Activated T-cell treated with anti-CD3 and anti-CD28 coated beads, Interleukin-2, amount 50 U/mL, for 72 hours (primary cell): ENCODE measurements around the gene PSMA2. TPM values are rescaled to one million over a fixed set of nuclear protein-coding genes. Genes with fewer than 3 reads are reported as not detected.

Source experiments
- ATAC-seq, 2 donors: fragments of 150-1000 bp; cut with Tn5 transposase; replicated peaks in 1 of 2; 2 replicates each; pipeline ENCODE4 v1.10.0; 2021; ENCODE audit warnings: moderate library complexity in 2 of 2, mild to moderate bottlenecking in 1 of 2
- DNase-seq, 2 donors: peaks; one replicate each; pipeline ENCODE4 v3.0.0; 2021 to 2022; ENCODE audit warnings: mixed read lengths in 1 of 2
- H3K27ac Mint-ChIP-seq: one replicate; pipeline ENCODE4 v1.8.0; 2022; ENCODE audit warnings: mild to moderate bottlenecking, moderate library complexity, mixed read lengths
- H3K27me3 Mint-ChIP-seq: one replicate; pipeline ENCODE4 v1.8.0; 2022; ENCODE audit warnings: low read depth, mixed read lengths
- H3K36me3 Mint-ChIP-seq, 2 donors: one replicate each; pipeline ENCODE4 v1.8.0; 2022; ENCODE audit warnings: mixed read lengths in 2 of 2, mild to moderate bottlenecking in 1 of 2; ENCODE audit not compliant: insufficient read depth in 2 of 2
- H3K4me1 Mint-ChIP-seq: one replicate; pipeline ENCODE4 v1.8.0; 2022; ENCODE audit warnings: low read depth, mixed read lengths
- H3K4me3 Mint-ChIP-seq, 2 donors: one replicate each; pipeline ENCODE4 v1.8.0; 2022; ENCODE audit warnings: mild to moderate bottlenecking in 2 of 2, mixed read lengths in 2 of 2, moderate library complexity in 2 of 2
- H3K9me3 Mint-ChIP-seq, 2 donors: one replicate each; pipeline ENCODE4 v1.8.0; 2022; ENCODE audit warnings: mixed read lengths in 2 of 2
- total RNA-seq, 2 donors: library from RNA; stranded (reverse); gene quantifications; one replicate each; pipeline ENCODE4 v1.2.3, GENCODE V29; 2022

Gene PSMA2
- total RNA-seq = 100 to 1,000 TPM; 107 to 124 TPM

DNA sequence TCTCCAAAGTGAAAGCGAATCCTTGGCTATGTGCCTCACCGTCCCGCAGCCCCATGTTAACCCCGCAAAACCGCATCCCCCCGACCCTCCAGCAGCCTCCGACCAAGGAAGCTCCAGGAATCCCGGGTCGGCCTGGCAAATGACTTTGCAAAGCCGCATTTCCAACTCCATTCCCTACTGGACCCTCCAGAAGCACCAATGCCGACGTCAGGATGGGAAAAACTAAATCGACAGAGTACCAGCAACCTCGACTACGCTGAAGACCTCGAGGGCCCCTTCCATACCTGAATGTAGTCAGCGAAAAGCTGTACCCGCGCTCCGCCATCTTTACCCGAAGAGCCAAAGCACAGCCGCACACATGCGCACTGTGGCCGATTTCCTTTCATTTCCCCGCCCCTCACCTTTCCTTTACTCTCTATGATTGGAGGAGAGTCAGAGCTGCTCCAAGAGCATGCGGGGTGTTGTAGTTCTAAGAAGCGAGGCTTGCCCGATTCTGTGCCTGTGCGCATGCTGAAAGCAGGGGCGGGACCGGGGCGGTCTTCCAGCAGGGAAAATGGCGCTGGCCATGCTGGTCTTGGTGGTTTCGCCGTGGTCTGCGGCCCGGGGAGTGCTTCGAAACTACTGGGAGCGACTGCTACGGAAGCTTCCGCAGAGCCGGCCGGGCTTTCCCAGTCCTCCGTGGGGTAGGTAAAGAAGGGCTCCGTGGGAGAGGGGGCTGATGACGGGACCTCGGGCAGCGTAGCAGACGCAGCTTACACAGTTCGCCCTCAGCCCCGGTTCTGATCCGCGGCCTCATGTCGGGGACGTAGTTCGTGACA, at the start of gene PSMA2, which contains the start of gene MRPL32:
PSMA2 (minus strand) TSS at position 341 of the 818 bp plus-strand sequence; CDS start at position 325, 16 bp downstream.
MRPL32 (plus strand) TSS at position 543 of the 818 bp plus-strand sequence; CDS start at position 554, 11 bp downstream.
- Mint-ChIP-seq H3K36me3 (peaks cover 7 to 21% of the 10 kb centered on the region in 2 donors), H3K27ac (peak within 1 kb of the TSS; percentile 97), H3K4me1 (peaks cover 65% of the 10 kb centered on the region), H3K9me3 (no peaks in the 10 kb centered on the region), H3K27me3 (no peaks in the 10 kb centered on the region), H3K4me3 (peak within 1 kb of the TSS; percentile 96 to 100)
- ATAC-seq (peak; percentile 99 to 100), DNase-seq (peak; percentile 94 to 95)

GRCh38 chr7:42981601-42982000, 49.6 kb upstream of the PSMA2 start:
- H3K9me3 Mint-ChIP-seq = peaks cover 2 to 3% of the 10 kb centered on the region in 2 donors
- no peaks in the 10 kb centered on the region for H3K36me3 Mint-ChIP-seq
- DNase-seq (no peak), ATAC-seq (no peak)
- no peaks in the 10 kb centered on the region for H3K4me1 Mint-ChIP-seq
- H3K27me3 Mint-ChIP-seq = peaks cover 17% of the 10 kb centered on the region
- H3K4me3 Mint-ChIP-seq = no peak overlapping the region
- H3K27ac Mint-ChIP-seq = no peak overlapping the region

GRCh38 chr7:42980514-42980913, 48.5 kb upstream of the PSMA2 start:
- Mint-ChIP-seq H3K36me3 (no peaks in the 10 kb centered on the region), H3K9me3 (peaks cover 0 to 3% of the 10 kb centered on the region in 2 donors)
- no peak for ATAC-seq

DNA sequence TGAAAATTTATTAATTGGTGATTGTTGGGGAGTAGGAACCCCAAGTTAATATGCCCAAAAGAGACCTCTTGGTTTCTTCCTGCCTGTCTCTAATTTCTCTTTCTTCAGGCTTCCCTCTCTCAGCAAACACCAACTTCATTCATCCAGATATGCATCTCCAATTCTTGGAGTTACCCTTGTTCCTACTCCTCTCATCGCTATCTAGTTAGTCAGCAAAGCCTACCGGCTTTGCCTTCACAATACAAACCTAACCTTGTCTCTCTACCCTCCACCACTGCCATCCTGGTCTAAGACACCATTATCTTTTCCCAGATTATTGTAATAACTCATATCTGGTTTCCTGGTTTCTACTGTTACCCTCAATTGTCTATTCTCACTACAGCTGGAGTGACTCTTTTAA, 48.1 kb upstream of the PSMA2 start:
- H3K27ac Mint-ChIP-seq = no peak overlapping the region
- ATAC-seq (no peak), DNase-seq (no peak)
- H3K4me1 Mint-ChIP-seq = no peaks in the 10 kb centered on the region
- no peak overlapping the region for H3K4me3 Mint-ChIP-seq
- H3K27me3 Mint-ChIP-seq = peaks cover 14% of the 10 kb centered on the region
- no peaks in the 10 kb centered on the region for H3K36me3 Mint-ChIP-seq
- peaks cover 0 to 3% of the 10 kb centered on the region in 2 donors for H3K9me3 Mint-ChIP-seq

More at GRCh38 chr7:42980514-42980913, 48.5 kb upstream of the PSMA2 start:
- no peak overlapping the region for H3K27ac Mint-ChIP-seq
- H3K27me3 Mint-ChIP-seq = peaks cover 14% of the 10 kb centered on the region
- no peak for DNase-seq
- H3K4me1 Mint-ChIP-seq = no peaks in the 10 kb centered on the region
- no peak overlapping the region for H3K4me3 Mint-ChIP-seq

DNA sequence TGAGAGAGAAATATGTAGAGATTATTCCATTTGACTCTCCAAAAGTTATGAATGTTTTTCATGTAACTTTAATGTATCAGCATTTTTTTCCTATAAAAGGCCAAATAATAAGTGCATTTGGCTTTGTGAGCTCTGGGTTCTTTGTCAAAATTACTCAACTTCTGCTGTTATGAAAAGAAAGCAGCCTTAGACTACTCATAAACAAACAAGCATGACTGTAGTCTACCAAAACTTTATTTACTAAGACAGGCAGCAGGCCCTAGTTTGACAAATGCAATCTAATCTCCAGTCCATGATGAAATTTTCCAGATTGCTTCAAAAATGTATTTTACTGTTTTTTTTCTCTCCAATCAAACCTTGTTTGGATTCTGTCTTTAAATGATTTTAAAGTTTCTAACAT, 46.5 kb upstream of the PSMA2 start:
- Mint-ChIP-seq H3K27ac (no peak overlapping the region), H3K4me3 (no peak overlapping the region), H3K36me3 (no peaks in the 10 kb centered on the region), H3K27me3 (peaks cover 21% of the 10 kb centered on the region), H3K4me1 (no peaks in the 10 kb centered on the region), H3K9me3 (peaks cover 0 to 2% of the 10 kb centered on the region in 2 donors)
- DNase-seq = no peak
- ATAC-seq = no peak

- peaks cover 21% of the 10 kb centered on the region for H3K27me3 Mint-ChIP-seq
- no peak overlapping the region for H3K27ac Mint-ChIP-seq
- DNase-seq (no peak), ATAC-seq (no peak)
- H3K36me3 Mint-ChIP-seq = no peaks in the 10 kb centered on the region
- H3K4me1 Mint-ChIP-seq = no peaks in the 10 kb centered on the region
- H3K9me3 Mint-ChIP-seq = peaks cover 0 to 2% of the 10 kb centered on the region in 2 donors
- H3K4me3 Mint-ChIP-seq = no peak overlapping the region
Measured at GRCh38 chr7:42976371-42976770, 44.4 kb upstream of the PSMA2 start.

DNA sequence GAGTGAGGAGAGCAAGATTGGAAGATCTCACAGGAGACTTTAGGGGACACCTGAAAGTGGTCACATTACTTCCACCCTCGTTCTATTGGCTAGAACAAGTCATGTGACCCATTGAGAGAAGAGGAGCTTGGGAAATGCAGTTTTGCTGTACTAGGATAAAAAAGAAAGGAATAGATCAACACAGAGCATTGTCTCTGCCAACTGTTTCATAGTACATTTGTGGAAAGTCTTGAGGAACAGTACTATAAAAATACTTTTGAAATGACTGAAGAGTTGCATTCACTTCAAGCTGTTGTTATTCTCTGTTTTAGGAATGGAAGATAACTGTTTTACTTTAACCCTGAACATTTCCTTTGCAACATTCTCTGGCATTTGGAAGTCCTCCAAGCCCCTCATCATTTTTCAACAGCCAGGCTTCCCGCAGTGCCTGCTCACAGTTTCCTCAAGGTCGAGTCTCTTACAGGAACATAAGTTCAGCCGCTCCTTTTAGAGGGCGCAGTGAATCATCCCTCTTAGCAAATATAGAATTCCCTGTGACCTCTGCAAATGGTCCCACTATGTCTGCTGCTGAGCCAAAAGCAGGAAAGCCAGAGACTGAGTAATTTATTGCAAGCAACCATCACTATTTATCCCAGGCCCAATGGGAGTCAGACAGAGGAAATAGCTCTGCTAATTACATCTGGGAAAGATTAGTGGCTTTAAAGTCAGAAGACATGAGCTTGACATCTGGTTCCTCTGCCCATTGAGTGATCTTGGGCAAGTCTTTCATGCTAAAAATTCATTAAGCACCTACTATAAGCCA, 40.9 kb upstream of the PSMA2 start:
- no peak for DNase-seq
- Mint-ChIP-seq H3K27me3 (peaks cover 12% of the 10 kb centered on the region), H3K27ac (no peak overlapping the region), H3K36me3 (no peaks in the 10 kb centered on the region), H3K9me3 (peaks cover 0 to 5% of the 10 kb centered on the region in 2 donors), H3K4me1 (no peaks in the 10 kb centered on the region), H3K4me3 (no peak overlapping the region)
- no peak for ATAC-seq

DNA sequence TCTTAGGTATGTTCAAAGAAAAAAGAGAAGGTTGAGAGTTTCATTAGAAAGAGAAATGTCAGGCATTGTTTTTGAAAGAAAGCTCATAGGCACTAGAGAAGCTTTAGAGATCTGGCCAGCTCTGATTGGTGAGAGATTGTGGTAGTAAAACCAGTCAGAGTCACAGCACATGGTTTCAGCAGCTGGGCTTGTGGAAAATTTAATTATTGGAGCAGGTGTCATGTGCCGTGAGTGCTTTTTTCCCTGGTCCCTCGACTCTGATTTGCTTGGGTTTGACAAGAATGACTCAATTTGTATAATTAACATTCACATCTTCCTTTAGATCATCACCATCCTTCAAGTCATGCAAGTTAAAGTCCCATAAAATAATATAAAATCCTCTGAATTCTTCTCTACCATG, 35.4 kb upstream of the PSMA2 start:
- H3K9me3 Mint-ChIP-seq = peaks cover 0 to 4% of the 10 kb centered on the region in 2 donors
- H3K36me3 Mint-ChIP-seq = no peaks in the 10 kb centered on the region
- ATAC-seq (no peak), DNase-seq (no peak)
- H3K4me1 Mint-ChIP-seq = peaks cover 21% of the 10 kb centered on the region
- peak overlapping the region; percentile 39 for H3K27ac Mint-ChIP-seq
- peaks cover 25% of the 10 kb centered on the region for H3K27me3 Mint-ChIP-seq
- H3K4me3 Mint-ChIP-seq = no peak overlapping the region

DNA sequence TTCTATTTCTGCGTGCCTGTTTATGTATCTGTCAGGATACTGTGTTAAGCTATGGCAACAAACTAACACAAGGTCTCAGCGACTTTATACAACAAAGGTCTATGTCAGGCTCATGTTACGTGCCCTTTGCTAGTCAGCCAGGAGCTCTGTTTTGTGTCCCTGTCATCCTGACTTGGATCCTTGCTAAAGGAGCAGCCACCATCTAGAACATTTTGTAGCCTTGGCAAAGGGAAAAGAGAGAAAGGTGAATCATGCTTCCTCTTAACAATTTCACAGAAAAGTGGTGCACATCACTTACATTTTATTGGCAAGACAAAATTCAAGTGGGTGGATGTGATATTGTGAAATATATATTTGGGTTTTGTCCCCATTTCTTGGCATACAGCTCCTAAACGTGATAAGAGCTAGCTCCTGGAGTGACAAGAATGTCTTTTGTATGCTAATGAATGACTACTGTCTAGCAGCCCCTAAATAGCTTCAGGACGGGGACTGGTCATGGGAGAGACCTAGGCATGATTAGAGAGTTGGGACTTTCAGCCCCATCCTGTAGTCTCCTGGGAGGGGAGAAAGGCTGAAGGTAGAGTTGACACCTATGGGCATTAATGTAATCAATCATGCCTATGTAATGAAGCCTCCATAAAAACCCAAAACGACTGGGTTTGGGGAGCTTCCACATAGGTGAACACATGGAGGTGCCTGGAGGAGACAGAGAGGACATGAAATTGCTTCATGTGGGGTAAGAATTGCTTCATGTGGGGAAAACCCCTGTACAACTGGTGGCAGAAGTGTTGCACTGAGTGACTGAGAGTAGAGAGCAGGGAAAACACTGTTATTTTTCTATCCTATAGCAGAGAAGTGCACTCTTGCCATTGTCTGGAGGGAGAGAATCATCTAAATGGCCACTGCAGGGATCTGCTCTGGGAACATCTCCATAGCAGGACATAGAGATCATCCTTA, 33.2 kb upstream of the PSMA2 start:
- DNase-seq (peak in 1 of 2 donors; percentile 10), ATAC-seq (peak; percentile 85 to 91)
- H3K36me3 Mint-ChIP-seq = no peaks in the 10 kb centered on the region
- peaks cover 32% of the 10 kb centered on the region for H3K4me1 Mint-ChIP-seq
- peaks cover 37% of the 10 kb centered on the region for H3K27me3 Mint-ChIP-seq
- peak overlapping the region; percentile 14 to 18 for H3K4me3 Mint-ChIP-seq
- peak overlapping the region; percentile 14 for H3K27ac Mint-ChIP-seq
- peaks cover 0 to 4% of the 10 kb centered on the region in 2 donors for H3K9me3 Mint-ChIP-seq

GRCh38 chr7:42964293-42964692, 32.3 kb upstream of the PSMA2 start:
- Mint-ChIP-seq H3K9me3 (peaks cover 0 to 2% of the 10 kb centered on the region in 2 donors), H3K4me3 (no peak overlapping the region), H3K27ac (peak overlapping the region; percentile 78), H3K27me3 (peaks cover 45% of the 10 kb centered on the region), H3K4me1 (peaks cover 32% of the 10 kb centered on the region), H3K36me3 (no peaks in the 10 kb centered on the region)
- ATAC-seq = no peak
- no peak for DNase-seq

DNA sequence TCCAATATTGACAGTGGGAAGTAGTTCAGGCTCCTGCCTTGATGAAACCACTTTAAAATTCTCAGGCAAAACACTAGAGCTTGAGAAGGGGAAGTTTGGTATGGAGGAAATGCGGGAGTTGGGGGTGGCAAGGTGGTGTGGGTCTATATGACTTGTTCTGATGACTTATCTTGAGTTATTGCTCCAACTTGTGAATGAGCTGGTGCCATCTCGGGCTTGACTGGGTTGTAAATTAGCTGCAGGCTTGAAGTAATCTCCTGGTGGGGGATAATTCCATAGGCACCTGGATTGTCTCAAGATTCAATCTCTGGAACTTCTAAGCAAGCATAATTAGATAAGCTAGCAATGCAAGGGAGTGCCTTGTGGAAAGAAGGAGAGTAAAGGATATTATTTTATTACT, 29.2 kb upstream of the PSMA2 start:
- H3K9me3 Mint-ChIP-seq = peaks cover 0 to 2% of the 10 kb centered on the region in 2 donors
- H3K27ac Mint-ChIP-seq = no peak overlapping the region
- ATAC-seq = peak in 1 of 2 donors; percentile 30
- DNase-seq = no peak
- H3K4me3 Mint-ChIP-seq = no peak overlapping the region
- H3K27me3 Mint-ChIP-seq = peaks cover 29% of the 10 kb centered on the region
- H3K36me3 Mint-ChIP-seq = peaks cover 3 to 4% of the 10 kb centered on the region in 2 donors
- peaks cover 32% of the 10 kb centered on the region for H3K4me1 Mint-ChIP-seq

DNA sequence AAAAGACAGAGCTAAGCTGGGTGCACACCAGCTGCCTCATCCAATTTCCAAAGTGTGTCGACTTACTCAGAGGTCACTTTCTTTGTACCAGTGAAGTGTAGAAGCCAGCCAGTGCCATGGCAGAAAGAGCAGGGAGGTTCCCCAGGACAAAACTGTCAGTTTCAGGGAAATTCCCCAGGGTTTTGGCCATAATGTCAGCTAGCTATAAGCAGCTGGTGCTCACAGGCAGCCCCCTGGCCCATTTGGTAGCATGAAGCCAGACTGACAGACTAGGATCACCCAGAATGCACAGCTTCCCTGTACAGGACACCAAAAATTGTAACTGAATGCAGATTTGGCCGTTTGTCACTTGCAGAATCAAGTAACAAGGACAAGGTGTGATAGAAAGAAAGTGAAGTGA, 28.8 kb upstream of the PSMA2 start:
- peak in 1 of 2 donors; percentile 30 for ATAC-seq
- H3K36me3 Mint-ChIP-seq = peaks cover 3 to 4% of the 10 kb centered on the region in 2 donors
- peaks cover 0 to 2% of the 10 kb centered on the region in 2 donors for H3K9me3 Mint-ChIP-seq

More for the DNA sequence above, 28.8 kb upstream of the PSMA2 start:
- DNase-seq = no peak
- Mint-ChIP-seq H3K4me3 (no peak overlapping the region), H3K4me1 (peaks cover 29% of the 10 kb centered on the region), H3K27ac (no peak overlapping the region), H3K27me3 (peaks cover 29% of the 10 kb centered on the region)
